Articular chondrocyte of knee joint (primary cell): ENCODE results near the gene NECTIN3. TPM values are rescaled to one million over a fixed set of nuclear protein-coding genes. Genes with fewer than 3 reads are reported as not detected.

Experiments
- total RNA-seq: library from RNA; depleted of rRNA; stranded (reverse); fragments of >200 nt; gene quantifications from 2 replicates; pipeline ENCODE4 v1.2.3, GENCODE V29; 2012

The NECTIN3 gene, protein sequence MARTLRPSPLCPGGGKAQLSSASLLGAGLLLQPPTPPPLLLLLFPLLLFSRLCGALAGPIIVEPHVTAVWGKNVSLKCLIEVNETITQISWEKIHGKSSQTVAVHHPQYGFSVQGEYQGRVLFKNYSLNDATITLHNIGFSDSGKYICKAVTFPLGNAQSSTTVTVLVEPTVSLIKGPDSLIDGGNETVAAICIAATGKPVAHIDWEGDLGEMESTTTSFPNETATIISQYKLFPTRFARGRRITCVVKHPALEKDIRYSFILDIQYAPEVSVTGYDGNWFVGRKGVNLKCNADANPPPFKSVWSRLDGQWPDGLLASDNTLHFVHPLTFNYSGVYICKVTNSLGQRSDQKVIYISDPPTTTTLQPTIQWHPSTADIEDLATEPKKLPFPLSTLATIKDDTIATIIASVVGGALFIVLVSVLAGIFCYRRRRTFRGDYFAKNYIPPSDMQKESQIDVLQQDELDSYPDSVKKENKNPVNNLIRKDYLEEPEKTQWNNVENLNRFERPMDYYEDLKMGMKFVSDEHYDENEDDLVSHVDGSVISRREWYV
- total RNA-seq = 51.1 and 56.6 TPM in 2 replicates

DNA sequence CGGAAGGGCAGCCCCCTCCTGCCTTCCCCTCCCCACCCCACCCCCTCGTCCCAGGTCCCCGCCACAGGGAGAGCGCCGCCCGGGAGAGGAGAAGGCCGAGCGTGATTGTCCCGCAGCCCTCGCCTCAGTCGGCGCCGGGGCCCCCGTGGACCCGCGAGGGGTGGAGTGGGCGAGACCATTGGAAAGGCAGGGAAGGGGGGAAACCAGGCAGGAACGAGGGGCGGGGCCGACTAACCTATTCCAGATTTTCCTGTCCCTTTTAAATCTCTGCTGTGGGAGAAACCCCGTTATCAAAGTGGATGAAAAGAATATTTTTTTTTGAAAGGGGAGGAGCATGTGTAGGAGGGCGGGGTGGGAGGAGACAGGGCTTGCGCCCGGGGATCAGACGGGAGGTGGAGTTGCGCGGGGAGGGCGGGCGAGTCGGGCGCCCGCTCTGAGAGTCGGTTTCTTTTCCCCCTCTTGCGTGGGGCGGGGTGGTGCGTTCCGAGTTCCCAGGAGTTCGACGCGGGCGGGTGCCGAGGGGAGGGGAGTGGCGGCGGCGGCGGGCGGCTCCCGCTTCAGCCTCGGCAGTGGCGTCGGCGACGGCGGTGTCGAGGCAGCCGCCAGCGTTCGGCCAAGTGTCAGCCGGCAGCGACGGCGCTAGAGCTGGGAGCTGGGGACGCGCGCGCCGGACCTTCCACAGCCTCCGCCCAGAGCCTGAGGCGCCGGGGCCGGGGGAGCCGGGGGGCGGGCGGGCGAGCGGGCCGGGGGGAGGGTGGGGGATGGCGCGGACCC is at the start of gene NECTIN3:
Gene NECTIN3 (plus strand): TSS at position 560 of the 774 bp plus-strand sequence. CDS start 202 bp downstream, at position 762.

